LoVo (cell line): Measurements from ENCODE around the gene WDR75.
A peak's percentile ranks its signal among the peaks of the same experiment; 100 is the strongest.

Experiments used
- DNase-seq: peaks from one replicate; pipeline ENCODE4 v3.0.0-alpha.2; 2016; ENCODE audit warnings: low spot score

The WDR75 gene

GRCh38 chr2:189500456-189501160, 59.3 kb downstream of the WDR75 start:
- no peak for DNase-seq

GRCh38 chr2:189501487-189501886, 60.2 kb downstream of the WDR75 start:
- DNase-seq = no peak

- no peak for DNase-seq
Measured at GRCh38 chr2:189502714-189503113, 61.4 kb downstream of the WDR75 start.

- no peak for DNase-seq
Measured at GRCh38 chr2:189504238-189504637, 63.0 kb downstream of the WDR75 start.

GRCh38 chr2:189505492-189505891, 64.2 kb downstream of the WDR75 start:
- DNase-seq = no peak

- peak; percentile 57 for DNase-seq
Measured at GRCh38 chr2:189506514-189506976, 65.3 kb downstream of the WDR75 start.

- no peak for DNase-seq
Measured at GRCh38 chr2:189511210-189511959, 70.1 kb downstream of the WDR75 start.

- DNase-seq = no peak
Measured at GRCh38 chr2:189511960-189512319, 70.7 kb downstream of the WDR75 start.

- DNase-seq = no peak
Measured at GRCh38 chr2:189512879-189513278, 71.6 kb downstream of the WDR75 start.

- DNase-seq = no peak
Measured at GRCh38 chr2:189514104-189514503, 72.8 kb downstream of the WDR75 start.

GRCh38 chr2:189515264-189515663, 74.0 kb downstream of the WDR75 start:
- DNase-seq = no peak

GRCh38 chr2:189516546-189516945, 75.3 kb downstream of the WDR75 start:
- no peak for DNase-seq

- no peak for DNase-seq
Measured at GRCh38 chr2:189517847-189518535, 76.7 kb downstream of the WDR75 start.

GRCh38 chr2:189519631-189520387, 78.5 kb downstream of the WDR75 start:
- DNase-seq = no peak

GRCh38 chr2:189521699-189522434, 80.6 kb downstream of the WDR75 start:
- peak; percentile 22 for DNase-seq

GRCh38 chr2:189522435-189523151, 81.3 kb downstream of the WDR75 start:
- peak; percentile 71 for DNase-seq

- no peak for DNase-seq
Measured at GRCh38 chr2:189524746-189525145, 83.5 kb downstream of the WDR75 start.
